Measurements from ENCODE around the gene DPP10.

- TF ChIP-seq, protein P1, sequence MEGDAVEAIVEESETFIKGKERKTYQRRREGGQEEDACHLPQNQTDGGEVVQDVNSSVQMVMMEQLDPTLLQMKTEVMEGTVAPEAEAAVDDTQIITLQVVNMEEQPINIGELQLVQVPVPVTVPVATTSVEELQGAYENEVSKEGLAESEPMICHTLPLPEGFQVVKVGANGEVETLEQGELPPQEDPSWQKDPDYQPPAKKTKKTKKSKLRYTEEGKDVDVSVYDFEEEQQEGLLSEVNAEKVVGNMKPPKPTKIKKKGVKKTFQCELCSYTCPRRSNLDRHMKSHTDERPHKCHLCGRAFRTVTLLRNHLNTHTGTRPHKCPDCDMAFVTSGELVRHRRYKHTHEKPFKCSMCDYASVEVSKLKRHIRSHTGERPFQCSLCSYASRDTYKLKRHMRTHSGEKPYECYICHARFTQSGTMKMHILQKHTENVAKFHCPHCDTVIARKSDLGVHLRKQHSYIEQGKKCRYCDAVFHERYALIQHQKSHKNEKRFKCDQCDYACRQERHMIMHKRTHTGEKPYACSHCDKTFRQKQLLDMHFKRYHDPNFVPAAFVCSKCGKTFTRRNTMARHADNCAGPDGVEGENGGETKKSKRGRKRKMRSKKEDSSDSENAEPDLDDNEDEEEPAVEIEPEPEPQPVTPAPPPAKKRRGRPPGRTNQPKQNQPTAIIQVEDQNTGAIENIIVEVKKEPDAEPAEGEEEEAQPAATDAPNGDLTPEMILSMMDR (IDR thresholded peaks at IDR 0.05; ENCODE audit: low read length), result no peak
- TF ChIP-seq EZH2 (IDR thresholded peaks at IDR 0.05; ENCODE audit: borderline replicate concordance, low read length), result no peak
These were observed 771.6 kb downstream of the DPP10 start for GRCh38 chr2:115214050-115214449.

All from OCI-LY1 (cell line).